Thyroid gland (tissue), 4 donors: ENCODE data around the gene CSF3R.

ENCODE experiments used
- POLR2A ChIP-seq, 2 donors: fragments of 450-650 bp; IDR thresholded peaks; one replicate each; pipeline ENCODE4 v1.6.1; 2017; ENCODE audit warnings: antibody characterized with exemption in 2 of 2, mild to moderate bottlenecking in 2 of 2, moderate library complexity in 1 of 2
- TF ChIP-seq, protein P1 (sequence below), 6 experiments: fragments of 200-600 bp in 3 of 6; fragments of 450-650 bp in 3 of 6; sonication (generic) in 3 of 6; IDR thresholded peaks; one replicate each; pipeline ENCODE4 v1.5.1; 2016 to 2019; ENCODE audit warnings: antibody characterized with exemption in 6 of 6, mild to moderate bottlenecking in 2 of 6, inconsistent platforms in 1 of 6, moderate library complexity in 1 of 6

- TF ChIP-seq, protein P1, sequence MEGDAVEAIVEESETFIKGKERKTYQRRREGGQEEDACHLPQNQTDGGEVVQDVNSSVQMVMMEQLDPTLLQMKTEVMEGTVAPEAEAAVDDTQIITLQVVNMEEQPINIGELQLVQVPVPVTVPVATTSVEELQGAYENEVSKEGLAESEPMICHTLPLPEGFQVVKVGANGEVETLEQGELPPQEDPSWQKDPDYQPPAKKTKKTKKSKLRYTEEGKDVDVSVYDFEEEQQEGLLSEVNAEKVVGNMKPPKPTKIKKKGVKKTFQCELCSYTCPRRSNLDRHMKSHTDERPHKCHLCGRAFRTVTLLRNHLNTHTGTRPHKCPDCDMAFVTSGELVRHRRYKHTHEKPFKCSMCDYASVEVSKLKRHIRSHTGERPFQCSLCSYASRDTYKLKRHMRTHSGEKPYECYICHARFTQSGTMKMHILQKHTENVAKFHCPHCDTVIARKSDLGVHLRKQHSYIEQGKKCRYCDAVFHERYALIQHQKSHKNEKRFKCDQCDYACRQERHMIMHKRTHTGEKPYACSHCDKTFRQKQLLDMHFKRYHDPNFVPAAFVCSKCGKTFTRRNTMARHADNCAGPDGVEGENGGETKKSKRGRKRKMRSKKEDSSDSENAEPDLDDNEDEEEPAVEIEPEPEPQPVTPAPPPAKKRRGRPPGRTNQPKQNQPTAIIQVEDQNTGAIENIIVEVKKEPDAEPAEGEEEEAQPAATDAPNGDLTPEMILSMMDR (IDR thresholded peaks at IDR 0.05) = no peak
- no peak for TF ChIP-seq POLR2A (IDR thresholded peaks at IDR 0.05)
Measured at GRCh38 chr1:36523230-36523495, 40.5 kb upstream of the CSF3R start.
